ENCODE data around the gene TBCC.
"Not testable (repeated sequence)": the region's sequence is repeated elsewhere in the genome, so short reads cannot be mapped to it uniquely, and the experiment has no call there.

GRCh38 chr6:42702786-42703185 is 43.1 kb downstream of the TBCC start:
- not testable (repeated sequence) for TF ChIP-seq CTCF, EZH2, EZH2phosphoT487 (IDR thresholded peaks at IDR 0.05)
